K562 (cell line): ENCODE measurements around the gene NT5C2. TPM values are rescaled to one million over a fixed set of nuclear protein-coding genes. Genes with fewer than 3 reads are reported as not detected.

Source experiments
- ATAC-seq: fragments of 200-7000 bp; cut with Tn5 transposase; 3 replicates; pipeline ENCODE4 v1.9.1; 2020; ENCODE audit warnings: moderate library complexity
- BruUV-seq: library from RNA; stranded (reverse); fragments of 400-500 nt; replicated peaks from 2 replicates; lab custom pipeline; 2021; lab: Mats Ljungman, UMichigan
- CTCF ChIA-PET: fragments of 300-600 bp; formaldehyde crosslinking; extraction: SDS; loops from one replicate; lab custom pipeline; 2021; ENCODE audit warnings: low intra/inter-chr PET ratio; lab: Yijun Ruan, JAX
- POLR2A ChIA-PET: fragments of 300-600, 350-650 bp; sonication (Branson Sonifier 250); formaldehyde crosslinking; extraction: SDS; loops from one replicate; lab custom pipeline; 2021; ENCODE audit warnings: antibody characterized with exemption, inconsistent platforms; lab: Yijun Ruan, JAX
- DNase-seq, 4 experiments: peaks; one replicate each; pipeline versions ENCODE4 v3.0.0 to v3.0.0-alpha.2; 2011 to 2018; ENCODE audit warnings: low spot score in 3 of 4, mixed read lengths in 3 of 4; ENCODE audit errors: extremely low read depth in 1 of 4
- FAIRE-seq: peaks from 2 replicates; lab custom pipeline; 2011; peaks lifted over from hg19 to GRCh38; lab: Jason Lieb, UNC
- H2AFZ ChIP-seq: 2 replicates; pipeline ENCODE4 v1.6.0; 2011; ENCODE audit warnings: low read depth, low read length, control low read depth, inconsistent platforms
- H3K27ac ChIP-seq: fragments of 200-600 bp; 3 replicates; pipeline ENCODE4 v1.8.0; 2011; ENCODE audit warnings: low read depth, mild to moderate bottlenecking, control low read depth, inconsistent platforms, low read length, moderate library complexity, mixed read lengths; ENCODE audit errors: extremely low read depth
- H3K27me3 ChIP-seq, 2 experiments: fragments of 300-600 bp in 1 of 2; 2 replicates in 1 of 2; 3 replicates in 1 of 2; pipeline versions ENCODE4 v1.6.0 to v1.8.0; 2011; ENCODE audit warnings: inconsistent platforms in 2 of 2, low read length in 2 of 2, mild to moderate bottlenecking in 1 of 2, mixed read lengths in 1 of 2, moderate library complexity in 1 of 2; ENCODE audit not compliant: control insufficient read depth in 2 of 2, insufficient read depth in 2 of 2
- H3K36me3 ChIP-seq: fragments of 300-600 bp; 3 replicates; pipeline ENCODE4 v1.8.0; 2011; ENCODE audit warnings: mild to moderate bottlenecking, low read length, inconsistent platforms; ENCODE audit not compliant: control insufficient read depth, insufficient read depth
- H3K4me1 ChIP-seq, 2 experiments: fragments of 200-600 bp in 1 of 2; replicated peaks in 1 of 2; 2 replicates in 1 of 2; 3 replicates in 1 of 2; pipeline versions ENCODE4 v1.5.1 to v1.8.0; 2011; ENCODE audit warnings: inconsistent platforms in 2 of 2, low read length in 2 of 2, mild to moderate bottlenecking in 1 of 2, mixed read lengths in 1 of 2, moderate library complexity in 1 of 2; ENCODE audit not compliant: control insufficient read depth in 2 of 2, insufficient read depth in 2 of 2
- H3K4me2 ChIP-seq: 2 replicates; pipeline ENCODE4 v1.6.1; 2011; ENCODE audit warnings: low read length, control low read depth, inconsistent platforms, mixed read lengths; ENCODE audit not compliant: insufficient read depth
- H3K4me3 ChIP-seq: fragments of 200-600 bp; sonication (generic), shearing (Covaris generic); 2 replicates; pipeline ENCODE4 v1.5.1; 2016; ENCODE audit warnings: control low read depth, inconsistent platforms
- H3K79me2 ChIP-seq: fragments of 200-600 bp; 3 replicates; pipeline ENCODE4 v1.8.0; 2011; ENCODE audit warnings: low read length, inconsistent platforms; ENCODE audit not compliant: control insufficient read depth, insufficient read depth
- H3K9ac ChIP-seq, 2 experiments: 2 replicates each; pipeline versions ENCODE4 v1.6.0 to v1.6.1; 2011; ENCODE audit warnings: low read depth in 2 of 2, low read length in 2 of 2, control low read depth in 1 of 2, inconsistent platforms in 1 of 2, mild to moderate bottlenecking in 1 of 2, mixed read lengths in 1 of 2; ENCODE audit not compliant: insufficient read depth in 1 of 2
- H3K9me1 ChIP-seq: one replicate; pipeline ENCODE4 v1.6.0; 2011; ENCODE audit warnings: inconsistent platforms, mild to moderate bottlenecking, low read length, moderate library complexity; ENCODE audit not compliant: control insufficient read depth, insufficient read depth
- H3K9me3 ChIP-seq: replicated peaks from 2 replicates; pipeline ENCODE4 v1.5.1; 2011; ENCODE audit warnings: low read depth, low read length, inconsistent platforms; ENCODE audit not compliant: control insufficient read depth, insufficient read depth
- H4K20me1 ChIP-seq: replicated peaks from 2 replicates; pipeline ENCODE4 v1.6.1; 2011; ENCODE audit warnings: low read length, inconsistent platforms, mixed read lengths; ENCODE audit not compliant: control insufficient read depth, insufficient read depth
- CBX3 ChIP-seq, 2 experiments: IDR thresholded peaks; 1 replicate in 1 of 2; 2 replicates in 1 of 2; pipeline ENCODE4 v1.6.1; 2012; ENCODE audit warnings: inconsistent platforms in 2 of 2, low read length in 2 of 2, borderline replicate concordance in 1 of 2, control low read depth in 1 of 2
- CHD4 ChIP-seq: fragments of 200-600 bp; sonication (generic); IDR thresholded peaks from 3 replicates; pipeline ENCODE4 v1.6.1; 2012; ENCODE audit warnings: low read depth, mild to moderate bottlenecking, mixed read lengths, low read length, inconsistent platforms; ENCODE audit not compliant: insufficient read depth, insufficient replicate concordance, poor library complexity, severe bottlenecking
- HNRNPK ChIP-seq: fragments of 200-400 bp; formaldehyde crosslinking; IDR thresholded peaks from one replicate; pipeline ENCODE4 v1.6.1; 2018; ENCODE audit warnings: mild to moderate bottlenecking, low read depth, low read length; ENCODE audit not compliant: poor library complexity, severe bottlenecking
- LCOR ChIP-seq: sonication (generic); formaldehyde crosslinking; IDR thresholded peaks from 2 replicates; pipeline ENCODE4 v1.8.0; 2022; ENCODE audit warnings: mild to moderate bottlenecking, missing genetic modification reagents
- MTA3 ChIP-seq: fragments of 450-650 bp; formaldehyde crosslinking; IDR thresholded peaks from 2 replicates; pipeline ENCODE4 v1.6.1; 2017; ENCODE audit warnings: mild to moderate bottlenecking, borderline replicate concordance
- SMAD3 ChIP-seq: fragments of 450-650 bp; formaldehyde crosslinking; conservative IDR thresholded peaks from 2 replicates; pipeline ENCODE4 v1.4.0; 2020; ENCODE audit warnings: mild to moderate bottlenecking
- TBP ChIP-seq: optimal IDR thresholded peaks from 2 replicates; pipeline ENCODE3; 2011; ENCODE audit warnings: low read depth, low read length, improper control_type of control experiment
- TCF7L2 ChIP-seq: fragments of 150-350 bp; IDR thresholded peaks from 2 replicates; pipeline ENCODE4 v1.6.1; 2016; ENCODE audit warnings: low read depth, mild to moderate bottlenecking, low read length, moderate library complexity
- ZKSCAN1 ChIP-seq: fragments of 150-350 bp; IDR thresholded peaks from 2 replicates; pipeline ENCODE4 v1.6.1; 2016; ENCODE audit warnings: low read depth, low read length
- ZNF668 ChIP-seq: fragments of 250-450 bp; sonication (Bioruptor Pico); IDR thresholded peaks from 2 replicates; pipeline ENCODE4 v1.8.0; 2022; ENCODE audit warnings: mild to moderate bottlenecking, inconsistent platforms
- WGBS: fragments of 100-300 bp; shearing (Covaris generic); methylation state at CpG from one replicate; pipeline ENCODE4 v1.1.6; 2016; ENCODE audit warnings: low coverage, mixed read lengths; ENCODE audit not compliant: insufficient coverage; ENCODE audit errors: missing lambda C conversion rate; 5-methylcytosine and 5-hydroxymethylcytosine counted together
- in situ Hi-C: fragments of 300-500 bp; cut with MboI; formaldehyde crosslinking; loops from 4 replicates; pipeline ENCODE4 v1.15.0; 2018; ENCODE audit warnings: inconsistent platforms, mixed read lengths
- intact Hi-C: fragments of 100-400 bp; cut with micrococcal nuclease; formaldehyde crosslinking; loops from 2 replicates; pipeline ENCODE4 v1.14.2; 2022
- polyA plus RNA-seq, 8 experiments: library from polyadenylated mRNA; depleted of rRNA in 4 of 8; stranded (reverse) in 5 of 8; unstranded in 3 of 8; fragments of >200 nt; fragmentation: Nextera tagmentation in 2 of 8; fragmentation: Illumina TruSeq in 1 of 8; extraction: Ambion mirVana in 2 of 8; extraction: Trizol in 1 of 8; gene quantifications; 2 replicates each; pipeline versions ENCODE4 v1.2.1 to v1.2.3, GENCODE V29; 2011 to 2014; ENCODE audit warnings: inconsistent platforms in 1 of 8, missing spikeins in 1 of 8
- total RNA-seq, 7 experiments: library from RNA; depleted of rRNA in 6 of 7; stranded (reverse); fragments of >200 nt in 6 of 7; fragmentation: Illumina TruSeq in 2 of 7; extraction: Trizol in 2 of 7; gene quantifications; 2 replicates each; pipeline versions ENCODE4 v1.2.1 to v1.2.3, GENCODE V29; 2011 to 2021; ENCODE audit warnings: low replicate concordance in 1 of 7
- TF ChIP-seq, protein P1 (sequence below): sonication (generic); formaldehyde crosslinking; IDR thresholded peaks from 2 replicates; pipeline ENCODE4 v1.8.1; 2022; ENCODE audit warnings: missing genetic modification reagents

Gene NT5C2
- total and polyA plus RNA-seq, 9 of the 15 experiments (the other 6 are each of a cell fraction or from before 2014, with no cell fraction given), result 11.3 to 45.2 (median 27.7) TPM

GRCh38 chr10:103047381-103047780 lies 145.7 kb downstream of the NT5C2 start:
- intact Hi-C loops, result no loop called here

More at GRCh38 chr10:103047381-103047780, 145.7 kb downstream of the NT5C2 start:
- ATAC-seq (no peak), DNase-seq (no peak), FAIRE-seq (no peak)
- Histone ChIP-seq H3K4me2 (no peak overlapping the region), H4K20me1 (no peaks in the 10 kb centered on the region), H3K27me3 (no peaks in the 10 kb centered on the region), H3K9me1 (no peaks in the 10 kb centered on the region), H3K9me3 (no peaks in the 10 kb centered on the region), H3K36me3 (no peaks in the 10 kb centered on the region), H3K79me2 (no peaks in the 10 kb centered on the region), H3K27ac (no peak overlapping the region), H2AFZ (no peak overlapping the region), H3K4me3 (no peak overlapping the region), H3K4me1 (no peaks in the 10 kb centered on the region; a peak in 1 of 5 replicates), H3K9ac (no peak overlapping the region)
- TF ChIP-seq LCOR (CRISPR knock-in tag) (no peak), ZKSCAN1 (no peak), CHD4 (no peak), TBP (no peak), TCF7L2 (no peak), CBX3 (IDR thresholded peaks at IDR 0.05; ENCODE audit: borderline replicate concordance in 1 of 2, low read length in 2 of 2) (no peak), SMAD3 (CRISPR knock-in tag) (no peak), ZNF668 (CRISPR knock-in tag) (no peak), HNRNPK (no peak), MTA3 (no peak)
- TF ChIP-seq, protein P1, sequence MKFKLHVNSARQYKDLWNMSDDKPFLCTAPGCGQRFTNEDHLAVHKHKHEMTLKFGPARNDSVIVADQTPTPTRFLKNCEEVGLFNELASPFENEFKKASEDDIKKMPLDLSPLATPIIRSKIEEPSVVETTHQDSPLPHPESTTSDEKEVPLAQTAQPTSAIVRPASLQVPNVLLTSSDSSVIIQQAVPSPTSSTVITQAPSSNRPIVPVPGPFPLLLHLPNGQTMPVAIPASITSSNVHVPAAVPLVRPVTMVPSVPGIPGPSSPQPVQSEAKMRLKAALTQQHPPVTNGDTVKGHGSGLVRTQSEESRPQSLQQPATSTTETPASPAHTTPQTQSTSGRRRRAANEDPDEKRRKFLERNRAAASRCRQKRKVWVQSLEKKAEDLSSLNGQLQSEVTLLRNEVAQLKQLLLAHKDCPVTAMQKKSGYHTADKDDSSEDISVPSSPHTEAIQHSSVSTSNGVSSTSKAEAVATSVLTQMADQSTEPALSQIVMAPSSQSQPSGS, result no peak
- in situ Hi-C loops, result no loop called here
- ChIA-PET POLR2A (interaction anchor here (0.6 kb wide), 1 partner anchor 7 kb away, joined by 3 read pairs; no protein-coding TSS in a partner anchor), CTCF (no interaction called here)
- 22% methylated on average over 3 of the region's 3 CpGs for WGBS
- no TSS peak for BruUV-seq
